ENCODE measurements around the gene ZNF248.

Gene ZNF248

GRCh38 chr10:37821237-37821636 is 36.2 kb downstream of the ZNF248 start:
- Histone ChIP-seq H3K4me1 (ENCODE audit: control insufficient read depth, insufficient read depth, low read length) (no peaks in the 10 kb centered on the region), H3K9ac (ENCODE audit: low read depth, low read length) (no peak overlapping the region), H3K27ac (ENCODE audit: low read depth, low read length) (no peak overlapping the region), H3K9me3 (ENCODE audit: control insufficient read depth, insufficient read depth, low read length) (peaks cover 89% of the 10 kb centered on the region), H3K36me3 (ENCODE audit: control insufficient read depth, insufficient read depth, low read length) (no peaks in the 10 kb centered on the region), H3K27me3 (ENCODE audit: control insufficient read depth, insufficient read depth, low read length) (no peaks in the 10 kb centered on the region), H3K4me3 (ENCODE audit: low read depth, low read length) (no peak overlapping the region)

- H3K27me3 ChIP-seq (ENCODE audit: control insufficient read depth, insufficient read depth, low read length): no peaks in the 10 kb centered on the region
- no peaks in the 10 kb centered on the region for H3K36me3 ChIP-seq (ENCODE audit: control insufficient read depth, insufficient read depth, low read length)
- peaks cover 89% of the 10 kb centered on the region for H3K9me3 ChIP-seq (ENCODE audit: control insufficient read depth, insufficient read depth, low read length)
- no peaks in the 10 kb centered on the region for H3K4me1 ChIP-seq (ENCODE audit: control insufficient read depth, insufficient read depth, low read length)
- H3K4me3 ChIP-seq (ENCODE audit: low read depth, low read length): no peak overlapping the region; the same call in 1 of the 2 replicates
- no peak overlapping the region for H3K9ac ChIP-seq (ENCODE audit: low read depth, low read length)
- H3K27ac ChIP-seq (ENCODE audit: low read depth, low read length): no peak overlapping the region
Measured at GRCh38 chr10:37819797-37820196, 37.6 kb downstream of the ZNF248 start.

GRCh38 chr10:37816290-37816689 is 41.1 kb downstream of the ZNF248 start:
- Histone ChIP-seq H3K4me1 (ENCODE audit: control insufficient read depth, insufficient read depth, low read length) (no peaks in the 10 kb centered on the region), H3K4me3 (ENCODE audit: low read depth, low read length) (no peak overlapping the region), H3K9ac (ENCODE audit: low read depth, low read length) (no peak overlapping the region), H3K36me3 (ENCODE audit: control insufficient read depth, insufficient read depth, low read length) (no peaks in the 10 kb centered on the region), H3K27ac (ENCODE audit: low read depth, low read length) (no peak overlapping the region), H3K27me3 (ENCODE audit: control insufficient read depth, insufficient read depth, low read length) (no peaks in the 10 kb centered on the region), H3K9me3 (ENCODE audit: control insufficient read depth, insufficient read depth, low read length) (peaks cover 94% of the 10 kb centered on the region)

- Histone ChIP-seq H3K27me3 (ENCODE audit: control insufficient read depth, insufficient read depth, low read length) (no peaks in the 10 kb centered on the region), H3K36me3 (ENCODE audit: control insufficient read depth, insufficient read depth, low read length) (no peaks in the 10 kb centered on the region), H3K9ac (ENCODE audit: low read depth, low read length) (no peak overlapping the region), H3K4me3 (ENCODE audit: low read depth, low read length) (no peak overlapping the region; the same call in 1 of the 2 replicates), H3K4me1 (ENCODE audit: control insufficient read depth, insufficient read depth, low read length) (no peaks in the 10 kb centered on the region), H3K27ac (ENCODE audit: low read depth, low read length) (no peak overlapping the region), H3K9me3 (ENCODE audit: control insufficient read depth, insufficient read depth, low read length) (peaks cover 93% of the 10 kb centered on the region)
Measured at GRCh38 chr10:37813763-37814162, 43.6 kb downstream of the ZNF248 start.

GRCh38 chr10:37812290-37812689 is 45.1 kb downstream of the ZNF248 start:
- Histone ChIP-seq H3K4me3 (ENCODE audit: low read depth, low read length) (no peak overlapping the region), H3K36me3 (ENCODE audit: control insufficient read depth, insufficient read depth, low read length) (no peaks in the 10 kb centered on the region), H3K9ac (ENCODE audit: low read depth, low read length) (no peak overlapping the region), H3K27ac (ENCODE audit: low read depth, low read length) (no peak overlapping the region), H3K4me1 (ENCODE audit: control insufficient read depth, insufficient read depth, low read length) (no peaks in the 10 kb centered on the region), H3K27me3 (ENCODE audit: control insufficient read depth, insufficient read depth, low read length) (no peaks in the 10 kb centered on the region), H3K9me3 (ENCODE audit: control insufficient read depth, insufficient read depth, low read length) (peaks cover 96% of the 10 kb centered on the region)

GRCh38 chr10:37803269-37803668 is 54.1 kb downstream of the ZNF248 start:
- Histone ChIP-seq H3K36me3 (ENCODE audit: control insufficient read depth, insufficient read depth, low read length) (no peaks in the 10 kb centered on the region), H3K9ac (ENCODE audit: low read depth, low read length) (no peak overlapping the region), H3K27me3 (ENCODE audit: control insufficient read depth, insufficient read depth, low read length) (no peaks in the 10 kb centered on the region), H3K4me3 (ENCODE audit: low read depth, low read length) (no peak overlapping the region), H3K27ac (ENCODE audit: low read depth, low read length) (no peak overlapping the region), H3K9me3 (ENCODE audit: control insufficient read depth, insufficient read depth, low read length) (peaks cover 84% of the 10 kb centered on the region), H3K4me1 (ENCODE audit: control insufficient read depth, insufficient read depth, low read length) (no peaks in the 10 kb centered on the region)

GRCh38 chr10:37801557-37801956 is 55.9 kb downstream of the ZNF248 start:
- Histone ChIP-seq H3K9me3 (ENCODE audit: control insufficient read depth, insufficient read depth, low read length) (peaks cover 85% of the 10 kb centered on the region), H3K4me1 (ENCODE audit: control insufficient read depth, insufficient read depth, low read length) (no peaks in the 10 kb centered on the region), H3K4me3 (ENCODE audit: low read depth, low read length) (no peak overlapping the region), H3K27ac (ENCODE audit: low read depth, low read length) (no peak overlapping the region), H3K27me3 (ENCODE audit: control insufficient read depth, insufficient read depth, low read length) (no peaks in the 10 kb centered on the region), H3K36me3 (ENCODE audit: control insufficient read depth, insufficient read depth, low read length) (no peaks in the 10 kb centered on the region), H3K9ac (ENCODE audit: low read depth, low read length) (no peak overlapping the region)

GRCh38 chr10:37794305-37794976 is 63.0 kb downstream of the ZNF248 start:
- Histone ChIP-seq H3K27ac (ENCODE audit: low read depth, low read length) (no peak overlapping the region), H3K4me1 (ENCODE audit: control insufficient read depth, insufficient read depth, low read length) (no peaks in the 10 kb centered on the region), H3K9me3 (ENCODE audit: control insufficient read depth, insufficient read depth, low read length) (peaks cover 88% of the 10 kb centered on the region), H3K36me3 (ENCODE audit: control insufficient read depth, insufficient read depth, low read length) (no peaks in the 10 kb centered on the region), H3K27me3 (ENCODE audit: control insufficient read depth, insufficient read depth, low read length) (no peaks in the 10 kb centered on the region), H3K9ac (ENCODE audit: low read depth, low read length) (no peak overlapping the region), H3K4me3 (ENCODE audit: low read depth, low read length) (no peak overlapping the region)

- Histone ChIP-seq H3K36me3 (ENCODE audit: control insufficient read depth, insufficient read depth, low read length) (no peaks in the 10 kb centered on the region), H3K4me1 (ENCODE audit: control insufficient read depth, insufficient read depth, low read length) (no peaks in the 10 kb centered on the region), H3K4me3 (ENCODE audit: low read depth, low read length) (no peak overlapping the region), H3K9me3 (ENCODE audit: control insufficient read depth, insufficient read depth, low read length) (peaks cover 82% of the 10 kb centered on the region), H3K27ac (ENCODE audit: low read depth, low read length) (no peak overlapping the region), H3K9ac (ENCODE audit: low read depth, low read length) (no peak overlapping the region), H3K27me3 (ENCODE audit: control insufficient read depth, insufficient read depth, low read length) (no peaks in the 10 kb centered on the region)
Measured at GRCh38 chr10:37789590-37789989, 67.8 kb downstream of the ZNF248 start.

GRCh38 chr10:37784678-37785077 is 72.7 kb downstream of the ZNF248 start:
- peaks cover 80% of the 10 kb centered on the region for H3K9me3 ChIP-seq (ENCODE audit: control insufficient read depth, insufficient read depth, low read length)
- H3K27me3 ChIP-seq (ENCODE audit: control insufficient read depth, insufficient read depth, low read length): no peaks in the 10 kb centered on the region
- H3K4me1 ChIP-seq (ENCODE audit: control insufficient read depth, insufficient read depth, low read length): no peaks in the 10 kb centered on the region
- no peak overlapping the region for H3K27ac ChIP-seq (ENCODE audit: low read depth, low read length)
- no peaks in the 10 kb centered on the region for H3K36me3 ChIP-seq (ENCODE audit: control insufficient read depth, insufficient read depth, low read length)
- H3K4me3 ChIP-seq (ENCODE audit: low read depth, low read length): no peak overlapping the region; the same call in 1 of the 2 replicates
- no peak overlapping the region for H3K9ac ChIP-seq (ENCODE audit: low read depth, low read length)

- Histone ChIP-seq H3K4me1 (ENCODE audit: control insufficient read depth, insufficient read depth, low read length) (no peaks in the 10 kb centered on the region), H3K27me3 (ENCODE audit: control insufficient read depth, insufficient read depth, low read length) (no peaks in the 10 kb centered on the region), H3K36me3 (ENCODE audit: control insufficient read depth, insufficient read depth, low read length) (no peaks in the 10 kb centered on the region), H3K9me3 (ENCODE audit: control insufficient read depth, insufficient read depth, low read length) (peaks cover 64% of the 10 kb centered on the region), H3K27ac (ENCODE audit: low read depth, low read length) (no peak overlapping the region), H3K4me3 (ENCODE audit: low read depth, low read length) (no peak overlapping the region), H3K9ac (ENCODE audit: low read depth, low read length) (no peak overlapping the region)
Measured at GRCh38 chr10:37780536-37780935, 76.9 kb downstream of the ZNF248 start.
